ENCODE results near the gene LMAN2.
"Not testable (repeated sequence)": the region's sequence is repeated elsewhere in the genome, so short reads cannot be mapped to it uniquely, and the experiment has no call there.

Gene LMAN2

GRCh38 chr5:177364159-177364962, 12.9 kb upstream of the LMAN2 start:
- DNase-seq (ENCODE audit: low read depth), result no peak

- no peak for DNase-seq (ENCODE audit: low read depth)
Measured at GRCh38 chr5:177363565-177363964, 12.1 kb upstream of the LMAN2 start.

- DNase-seq (ENCODE audit: low read depth), result peak; percentile 46
Measured at GRCh38 chr5:177362610-177363507, 11.4 kb upstream of the LMAN2 start.

- no peak for DNase-seq (ENCODE audit: low read depth)
Measured at GRCh38 chr5:177362292-177362609, 10.8 kb upstream of the LMAN2 start.

- no peak for DNase-seq (ENCODE audit: low read depth)
Measured at GRCh38 chr5:177361418-177362291, 10.2 kb upstream of the LMAN2 start.

- not testable (repeated sequence) for DNase-seq (ENCODE audit: low read depth)
Measured at GRCh38 chr5:177360740-177361139, 9.3 kb upstream of the LMAN2 start.

GRCh38 chr5:177359860-177360259, 8.4 kb upstream of the LMAN2 start:
- DNase-seq (ENCODE audit: low read depth), result no peak

- no peak for DNase-seq (ENCODE audit: low read depth)
Measured at GRCh38 chr5:177359451-177359851, 8.0 kb upstream of the LMAN2 start.

GRCh38 chr5:177358370-177358819, 6.9 kb upstream of the LMAN2 start:
- DNase-seq (ENCODE audit: low read depth), result no peak

GRCh38 chr5:177357459-177358351, 6.2 kb upstream of the LMAN2 start, which contains the start of gene RGS14:
Gene RGS14, plus strand, starts transcription at chr5:177357924. Its CDS starts 101 bp downstream, at chr5:177358025.
- peak; percentile 62 for DNase-seq (ENCODE audit: low read depth)

GRCh38 chr5:177357146-177357458, 5.6 kb upstream of the LMAN2 start:
- DNase-seq (ENCODE audit: low read depth), result no peak

- DNase-seq (ENCODE audit: low read depth), result no peak
Measured at GRCh38 chr5:177356746-177357145, 5.3 kb upstream of the LMAN2 start.

GRCh38 chr5:177355868-177356168, 4.3 kb upstream of the LMAN2 start:
- DNase-seq (ENCODE audit: low read depth), result no peak

- DNase-seq (ENCODE audit: low read depth), result no peak
Measured at GRCh38 chr5:177355162-177355867, 3.8 kb upstream of the LMAN2 start.

GRCh38 chr5:177354711-177355110, 3.2 kb upstream of the LMAN2 start:
- no peak for DNase-seq (ENCODE audit: low read depth)

GRCh38 chr5:177354256-177354655, 2.8 kb upstream of the LMAN2 start:
- DNase-seq (ENCODE audit: low read depth), result no peak

- no peak for DNase-seq (ENCODE audit: low read depth)
Measured at GRCh38 chr5:177353093-177353492, 1.6 kb upstream of the LMAN2 start.

- no peak for DNase-seq (ENCODE audit: low read depth)
Measured at GRCh38 chr5:177350776-177351391, 584 bp downstream of the LMAN2 start.

GRCh38 chr5:177349762-177350161, 1.7 kb downstream of the LMAN2 start:
- DNase-seq (ENCODE audit: low read depth), result no peak

- no peak for DNase-seq (ENCODE audit: low read depth)
Measured at GRCh38 chr5:177349362-177349647, 2.2 kb downstream of the LMAN2 start.

- no peak for DNase-seq (ENCODE audit: low read depth)
Measured at GRCh38 chr5:177347699-177348098, 3.8 kb downstream of the LMAN2 start.
